GM19035 (cell line): ENCODE data around the gene BRCA2.
A peak's percentile ranks its signal among the peaks of the same experiment; 100 is the strongest.
"Not testable (repeated sequence)": the region's sequence is repeated elsewhere in the genome, so short reads cannot be mapped to it uniquely, and the experiment has no call there.

Source experiments
- ATAC-seq: cut with Tn5 transposase; IDR thresholded peaks from one replicate; pipeline ENCODE4 v1.9.1; 2021; ENCODE audit not compliant: unreplicated experiment

BRCA2 gene

DNA sequence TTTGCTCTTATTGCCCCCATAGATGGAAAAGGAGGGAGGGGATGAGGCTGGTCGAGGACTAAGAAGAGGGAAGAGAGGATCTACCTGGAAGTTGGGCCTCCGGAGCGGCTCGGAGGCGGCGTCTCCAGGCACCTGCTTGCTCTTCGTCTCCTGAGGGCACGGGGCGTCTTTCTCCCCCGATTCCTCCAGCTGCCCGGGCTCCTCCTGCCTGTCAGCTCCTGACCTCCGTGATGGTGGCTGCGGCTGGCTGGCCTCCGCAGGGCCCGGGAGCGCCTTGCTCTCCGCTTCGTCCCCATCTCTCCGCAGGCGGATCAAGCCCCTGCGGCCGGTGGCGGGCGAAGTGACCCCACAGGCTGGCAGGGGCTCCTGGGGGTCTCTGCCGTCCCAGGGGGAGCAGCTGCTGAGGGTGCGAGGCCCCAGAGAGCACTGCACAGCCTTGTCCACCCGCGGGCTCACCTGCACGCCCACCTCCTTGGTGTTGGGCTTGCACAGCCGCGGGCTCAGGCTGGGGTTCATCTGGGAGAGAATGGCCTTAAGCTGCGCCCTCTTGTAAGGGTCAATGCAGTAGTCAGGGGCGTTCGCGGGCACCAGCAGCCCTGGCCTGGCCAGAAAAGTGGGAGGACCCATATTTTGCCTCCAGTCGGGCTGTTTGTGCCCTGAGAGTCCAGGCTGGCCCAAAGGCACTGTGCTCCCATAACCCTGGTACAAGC lies 4.0 kb upstream of the BRCA2 start:
- no peak for ATAC-seq

DNA sequence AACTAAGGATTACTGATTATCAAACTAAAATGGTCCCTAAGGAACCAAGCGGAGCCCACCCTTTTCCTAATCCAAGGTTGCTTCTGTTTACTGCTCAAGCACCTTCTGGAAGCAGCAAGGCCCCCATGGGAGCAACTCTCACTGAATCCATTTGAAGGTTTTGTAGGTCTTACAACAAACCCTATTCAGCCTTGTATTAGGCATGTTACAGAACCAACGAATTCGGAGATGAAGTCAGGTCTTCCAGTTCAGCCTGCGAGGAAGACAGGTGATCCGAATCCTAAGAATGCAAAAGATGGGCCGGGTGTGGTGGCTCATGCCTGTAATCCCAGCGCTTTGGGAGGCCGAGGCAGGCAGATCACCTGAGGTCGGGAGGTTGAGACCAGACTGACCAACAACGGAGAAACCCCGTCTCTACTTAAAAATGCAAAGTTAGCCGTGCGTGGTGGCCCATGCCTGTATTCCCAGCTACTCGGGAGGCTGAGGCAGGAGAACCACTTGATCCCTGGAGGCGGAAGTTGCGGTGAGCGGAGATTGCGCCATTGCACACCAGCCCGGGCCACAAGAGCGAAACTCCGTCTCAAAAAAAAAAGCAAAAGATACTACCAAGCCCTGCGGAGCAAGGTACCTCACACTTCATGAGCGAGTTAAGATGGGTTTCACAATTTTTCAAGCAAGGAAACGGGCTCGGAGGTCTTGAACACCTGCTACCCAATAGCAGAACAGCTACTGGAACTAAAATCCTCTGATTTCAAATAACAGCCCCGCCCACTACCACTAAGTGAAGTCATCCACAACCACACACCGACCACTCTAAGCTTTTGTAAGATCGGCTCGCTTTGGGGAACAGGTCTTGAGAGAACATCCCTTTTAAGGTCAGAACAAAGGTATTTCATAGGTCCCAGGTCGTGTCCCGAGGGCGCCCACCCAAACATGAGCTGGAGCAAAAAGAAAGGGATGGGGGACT lies 754 bp upstream of the BRCA2 start:
- peak; percentile 26 for ATAC-seq

DNA sequence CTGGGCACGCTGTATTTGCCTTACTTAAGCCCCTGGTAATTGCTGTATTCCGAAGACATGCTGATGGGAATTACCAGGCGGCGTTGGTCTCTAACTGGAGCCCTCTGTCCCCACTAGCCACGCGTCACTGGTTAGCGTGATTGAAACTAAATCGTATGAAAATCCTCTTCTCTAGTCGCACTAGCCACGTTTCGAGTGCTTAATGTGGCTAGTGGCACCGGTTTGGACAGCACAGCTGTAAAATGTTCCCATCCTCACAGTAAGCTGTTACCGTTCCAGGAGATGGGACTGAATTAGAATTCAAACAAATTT lies 676 bp downstream of the BRCA2 start:
- ATAC-seq = peak; percentile 42

DNA sequence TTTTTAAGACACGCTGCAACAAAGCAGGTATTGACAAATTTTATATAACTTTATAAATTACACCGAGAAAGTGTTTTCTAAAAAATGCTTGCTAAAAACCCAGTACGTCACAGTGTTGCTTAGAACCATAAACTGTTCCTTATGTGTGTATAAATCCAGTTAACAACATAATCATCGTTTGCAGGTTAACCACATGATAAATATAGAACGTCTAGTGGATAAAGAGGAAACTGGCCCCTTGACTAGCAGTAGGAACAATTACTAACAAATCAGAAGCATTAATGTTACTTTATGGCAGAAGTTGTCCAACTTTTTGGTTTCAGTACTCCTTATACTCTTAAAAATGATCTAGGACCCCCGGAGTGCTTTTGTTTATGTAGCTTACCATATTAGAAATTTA lies 1.2 kb downstream of the BRCA2 start:
- ATAC-seq = no peak

DNA sequence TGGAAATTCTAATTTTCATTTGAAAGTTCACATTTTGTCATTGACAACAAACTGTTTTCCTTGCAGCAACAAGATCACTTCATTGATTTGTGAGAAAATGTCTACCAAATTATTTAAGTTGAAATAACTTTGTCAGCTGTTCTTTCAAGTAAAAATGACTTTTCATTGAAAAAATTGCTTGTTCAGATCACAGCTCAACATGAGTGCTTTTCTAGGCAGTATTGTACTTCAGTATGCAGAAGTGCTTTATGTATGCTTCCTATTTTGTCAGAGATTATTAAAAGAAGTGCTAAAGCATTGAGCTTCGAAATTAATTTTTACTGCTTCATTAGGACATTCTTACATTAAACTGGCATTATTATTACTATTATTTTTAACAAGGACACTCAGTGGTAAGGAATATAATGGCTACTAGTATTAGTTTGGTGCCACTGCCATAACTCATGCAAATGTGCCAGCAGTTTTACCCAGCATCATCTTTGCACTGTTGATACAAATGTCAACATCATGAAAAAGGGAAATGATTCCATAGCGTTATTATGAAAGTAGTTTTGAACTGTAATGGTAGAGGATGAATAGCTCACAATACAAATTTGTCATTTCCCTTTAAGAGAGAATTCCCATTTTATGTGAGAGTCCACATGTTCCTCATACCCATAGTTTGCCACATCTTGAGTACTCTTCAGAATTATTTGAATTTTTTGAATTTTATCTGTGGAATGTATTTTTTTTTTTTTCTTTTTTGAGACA lies 2.6 kb downstream of the BRCA2 start:
- no peak for ATAC-seq

- no peak for ATAC-seq
Observed at GRCh38 chr13:32320528-32320927, 5.2 kb downstream of the BRCA2 start.

DNA sequence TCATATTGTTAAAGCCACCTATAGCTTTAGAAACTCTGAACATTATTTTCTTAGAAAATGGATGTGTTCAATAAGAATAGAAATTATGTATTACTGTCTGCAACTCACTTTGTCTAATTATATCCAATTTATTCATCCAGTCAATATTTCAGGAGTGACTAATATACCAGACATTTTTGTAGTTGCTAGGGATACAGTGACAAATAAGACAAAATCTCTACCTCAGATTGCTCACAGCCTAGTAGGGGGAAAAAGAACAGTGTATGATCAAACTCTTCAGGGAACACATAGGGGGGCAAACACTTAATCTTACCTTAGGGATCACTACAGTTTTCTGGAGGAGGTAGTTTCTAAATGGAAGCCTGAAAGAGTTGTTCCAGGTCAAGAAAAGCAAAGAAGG lies 8.6 kb downstream of the BRCA2 start:
- no peak for ATAC-seq

- ATAC-seq = no peak
Observed at GRCh38 chr13:32330441-32330840, 15.1 kb downstream of the BRCA2 start.

DNA sequence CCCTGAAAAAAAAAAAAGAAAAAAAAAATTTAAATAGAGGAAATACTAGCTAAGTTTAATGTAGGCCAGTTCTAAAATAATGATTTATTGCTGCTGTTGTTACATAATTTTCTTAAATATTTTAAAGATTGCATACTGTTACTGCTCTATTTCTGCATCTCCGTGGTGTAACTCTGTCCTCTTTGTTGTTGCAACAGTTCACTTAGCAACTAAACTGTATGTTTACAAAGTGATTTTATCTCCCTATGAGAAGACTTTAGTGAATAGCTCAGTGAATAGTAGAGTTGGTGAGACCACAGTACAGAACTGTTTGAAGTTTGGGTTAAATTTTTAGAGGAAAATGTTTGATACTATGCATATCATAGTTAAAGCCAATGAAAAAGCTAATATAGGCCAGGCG lies 19.4 kb downstream of the BRCA2 start:
- ATAC-seq = no peak

- no peak for ATAC-seq
Observed at GRCh38 chr13:32340914-32341313, 25.6 kb downstream of the BRCA2 start.

DNA sequence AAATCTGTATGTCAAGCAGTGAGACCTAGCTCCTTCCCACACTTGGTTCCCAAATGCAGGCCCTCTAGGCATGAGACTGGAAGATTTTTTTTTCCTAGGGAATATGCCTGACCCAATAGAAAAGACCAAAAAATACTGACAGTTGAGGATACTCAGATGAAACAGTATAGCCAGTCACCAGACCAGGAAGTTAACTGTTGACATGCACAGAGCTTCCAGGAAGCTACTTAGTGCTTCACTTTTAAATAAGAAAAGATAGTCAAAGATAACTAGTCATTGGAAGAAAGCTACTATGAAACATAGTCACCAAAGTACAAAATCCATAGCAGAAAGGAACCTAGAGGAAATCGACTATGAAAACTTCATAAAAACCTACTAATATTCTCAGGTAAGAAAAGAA lies 32.3 kb downstream of the BRCA2 start:
- ATAC-seq = no peak

GRCh38 chr13:32350839-32351441 lies 35.6 kb downstream of the BRCA2 start:
- ATAC-seq = not testable (repeated sequence)

- no peak for ATAC-seq
Observed at GRCh38 chr13:32354040-32354439, 38.7 kb downstream of the BRCA2 start.

- ATAC-seq = not testable (repeated sequence)
Observed at GRCh38 chr13:32355935-32356334, 40.6 kb downstream of the BRCA2 start.

- ATAC-seq = no peak
Observed at GRCh38 chr13:32362574-32362973, 47.3 kb downstream of the BRCA2 start.

GRCh38 chr13:32370805-32371204 lies 55.5 kb downstream of the BRCA2 start:
- ATAC-seq = no peak

- ATAC-seq = no peak
Observed at GRCh38 chr13:32376642-32377415, 61.5 kb downstream of the BRCA2 start.

- ATAC-seq = no peak
Observed at GRCh38 chr13:32378012-32378411, 62.7 kb downstream of the BRCA2 start.

DNA sequence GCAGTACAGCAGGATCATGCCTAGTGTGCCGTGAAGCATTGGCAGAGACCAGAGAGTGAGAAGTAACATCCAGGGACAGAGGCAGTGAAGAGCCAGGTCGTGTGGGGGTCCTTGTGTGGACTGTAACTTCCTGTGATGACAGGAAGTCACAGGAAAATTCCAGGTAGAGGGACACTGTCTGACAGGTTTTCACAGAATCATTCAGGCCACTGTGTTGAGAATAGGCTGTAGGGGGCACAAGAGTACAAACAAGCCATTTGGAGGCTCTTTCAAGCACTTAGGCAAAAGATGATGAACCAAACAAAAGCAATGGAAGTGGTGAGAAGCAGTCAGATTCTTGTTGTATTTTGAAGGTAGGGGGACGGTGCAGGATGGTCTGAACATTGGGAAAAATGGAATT lies 66.2 kb downstream of the BRCA2 start:
- no peak for ATAC-seq

DNA sequence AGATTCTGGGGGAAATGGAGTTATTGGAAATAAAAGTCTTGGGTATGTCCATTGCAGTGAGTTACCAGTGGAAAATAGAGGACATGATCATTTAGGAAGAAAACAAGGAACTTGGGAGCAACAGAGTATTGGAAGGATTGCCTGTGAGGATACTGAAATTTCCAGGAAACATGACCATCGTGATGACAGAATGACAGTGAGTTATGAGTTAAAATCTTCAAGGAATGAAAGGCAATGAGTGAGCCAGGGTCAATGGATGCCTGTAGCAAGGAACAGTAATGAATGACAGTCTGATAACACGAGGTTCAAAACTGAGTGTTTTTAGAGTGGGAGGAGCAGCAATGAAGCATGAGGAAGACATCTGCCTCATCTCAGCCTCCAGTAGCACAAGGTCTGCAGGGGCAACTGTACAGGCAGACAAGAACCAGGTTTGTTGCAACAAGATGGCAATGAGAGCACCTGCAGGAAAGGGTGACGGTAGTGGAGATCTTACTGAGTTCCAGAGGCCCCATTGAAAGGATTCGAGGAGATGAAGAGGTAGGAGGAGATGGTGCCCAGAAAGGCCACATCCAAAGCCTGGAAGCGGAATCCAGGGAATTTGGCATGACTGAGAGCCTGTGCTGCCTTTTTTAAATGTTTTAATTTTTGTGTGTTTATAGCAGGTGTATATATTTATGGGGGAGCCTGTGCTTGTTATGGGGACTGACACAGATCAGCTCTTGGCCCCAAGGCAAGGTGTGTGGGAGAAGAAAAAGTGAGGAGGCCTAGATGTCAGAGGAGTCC lies 68.7 kb downstream of the BRCA2 start:
- ATAC-seq = no peak
